ENCODE results near the gene G3BP2.

The G3BP2 gene

GRCh38 chr4:75698963-75699228 lies 25.7 kb upstream of the G3BP2 start:
- no peak for DNase-seq
- no peaks in the 10 kb centered on the region for H3K36me3 ChIP-seq (replicated peaks; ENCODE audit: insufficient read depth, low read length)
- no peak overlapping the region for H3K27ac ChIP-seq (ENCODE audit: low read length)
- H2AFZ ChIP-seq (ENCODE audit: low read length): no peak overlapping the region
- no peaks in the 10 kb centered on the region for H3K27me3 ChIP-seq (replicated peaks; ENCODE audit: insufficient read depth, low read length)
- no peaks in the 10 kb centered on the region for H3K4me1 ChIP-seq (ENCODE audit: low read length)
- no peaks in the 10 kb centered on the region for H4K20me1 ChIP-seq (ENCODE audit: insufficient read depth, low read length)
- H3K9me2 ChIP-seq (replicated peaks; ENCODE audit: insufficient read depth, low read length): no peaks in the 10 kb centered on the region
- no peak overlapping the region for H3K4me3 ChIP-seq (ENCODE audit: low read length)
- no peak overlapping the region for H3K4me2 ChIP-seq (ENCODE audit: low read depth, low read length)
- H3K9ac ChIP-seq (ENCODE audit: low read length): no peak overlapping the region
- H3K9me3 ChIP-seq (replicated peaks; ENCODE audit: insufficient read depth, low read length): no peaks in the 10 kb centered on the region
- no peaks in the 10 kb centered on the region for H3F3A ChIP-seq (ENCODE audit: insufficient read depth, low read length)
- no peaks in the 10 kb centered on the region for H3K79me2 ChIP-seq (ENCODE audit: low read length)
- TF ChIP-seq CTCF (IDR thresholded peaks at IDR 0.05; ENCODE audit: low read length) (no peak), EZH2 (optimal IDR thresholded peaks at IDR 0.05; ENCODE audit: low read depth, low read length) (no peak), EZH2phosphoT487 (IDR thresholded peaks at IDR 0.05; ENCODE audit: low read length) (no peak)

GRCh38 chr4:75698162-75698962 lies 25.2 kb upstream of the G3BP2 start:
- no peak for DNase-seq
- H3K79me2 ChIP-seq (ENCODE audit: low read length): no peaks in the 10 kb centered on the region
- H3K9me3 ChIP-seq (replicated peaks; ENCODE audit: insufficient read depth, low read length): no peaks in the 10 kb centered on the region
- H3K27me3 ChIP-seq (replicated peaks; ENCODE audit: insufficient read depth, low read length): no peaks in the 10 kb centered on the region
- no peak overlapping the region for H3K4me2 ChIP-seq (ENCODE audit: low read depth, low read length)
- H3F3A ChIP-seq (ENCODE audit: insufficient read depth, low read length): no peaks in the 10 kb centered on the region
- H3K9ac ChIP-seq (ENCODE audit: low read length): no peak overlapping the region
- no peak for TF ChIP-seq EZH2 (optimal IDR thresholded peaks at IDR 0.05; ENCODE audit: low read depth, low read length)
- no peaks in the 10 kb centered on the region for H3K9me2 ChIP-seq (replicated peaks; ENCODE audit: insufficient read depth, low read length)
- no peaks in the 10 kb centered on the region for H4K20me1 ChIP-seq (ENCODE audit: insufficient read depth, low read length)
- no peaks in the 10 kb centered on the region for H3K4me1 ChIP-seq (ENCODE audit: low read length)
- H3K27ac ChIP-seq (ENCODE audit: low read length): no peak overlapping the region
- no peak overlapping the region for H3K4me3 ChIP-seq (ENCODE audit: low read length)
- H2AFZ ChIP-seq (ENCODE audit: low read length): no peak overlapping the region
- no peaks in the 10 kb centered on the region for H3K36me3 ChIP-seq (replicated peaks; ENCODE audit: insufficient read depth, low read length)

- no peaks in the 10 kb centered on the region for H3K4me1 ChIP-seq (ENCODE audit: low read length)
Observed at GRCh38 chr4:75696581-75696980, 23.4 kb upstream of the G3BP2 start.

More at GRCh38 chr4:75696581-75696980, 23.4 kb upstream of the G3BP2 start:
- DNase-seq: no peak
- TF ChIP-seq EZH2 (optimal IDR thresholded peaks at IDR 0.05; ENCODE audit: low read depth, low read length) (no peak), EZH2phosphoT487 (IDR thresholded peaks at IDR 0.05; ENCODE audit: low read length) (no peak), CTCF (IDR thresholded peaks at IDR 0.05; ENCODE audit: low read length) (no peak)
- no peak overlapping the region for H2AFZ ChIP-seq (ENCODE audit: low read length)
- no peaks in the 10 kb centered on the region for H3K9me2 ChIP-seq (replicated peaks; ENCODE audit: insufficient read depth, low read length)
- no peak overlapping the region for H3K4me3 ChIP-seq (ENCODE audit: low read length)
- H3K4me2 ChIP-seq (ENCODE audit: low read depth, low read length): no peak overlapping the region
- H3K27ac ChIP-seq (ENCODE audit: low read length): no peak overlapping the region
- no peaks in the 10 kb centered on the region for H4K20me1 ChIP-seq (ENCODE audit: insufficient read depth, low read length)
- H3K27me3 ChIP-seq (replicated peaks; ENCODE audit: insufficient read depth, low read length): no peaks in the 10 kb centered on the region
- H3F3A ChIP-seq (ENCODE audit: insufficient read depth, low read length): no peaks in the 10 kb centered on the region
- no peaks in the 10 kb centered on the region for H3K36me3 ChIP-seq (replicated peaks; ENCODE audit: insufficient read depth, low read length)
- no peaks in the 10 kb centered on the region for H3K9me3 ChIP-seq (replicated peaks; ENCODE audit: insufficient read depth, low read length)
- H3K79me2 ChIP-seq (ENCODE audit: low read length): no peaks in the 10 kb centered on the region
- no peak overlapping the region for H3K9ac ChIP-seq (ENCODE audit: low read length)
